Stimulated activated CD8-positive, alpha-beta memory T cell treated with anti-CD3 and anti-CD28 coated beads, Interleukin-2, amount 100 ng/mL, for 48 hours (primary cell): ENCODE measurements around the gene MED28.

ENCODE experiments used
- DNase-seq, 2 donors: peaks; one replicate each; pipeline ENCODE4 v3.0.0-alpha.2; 2020; ENCODE audit warnings: low read depth in 2 of 2

The MED28 gene

DNA sequence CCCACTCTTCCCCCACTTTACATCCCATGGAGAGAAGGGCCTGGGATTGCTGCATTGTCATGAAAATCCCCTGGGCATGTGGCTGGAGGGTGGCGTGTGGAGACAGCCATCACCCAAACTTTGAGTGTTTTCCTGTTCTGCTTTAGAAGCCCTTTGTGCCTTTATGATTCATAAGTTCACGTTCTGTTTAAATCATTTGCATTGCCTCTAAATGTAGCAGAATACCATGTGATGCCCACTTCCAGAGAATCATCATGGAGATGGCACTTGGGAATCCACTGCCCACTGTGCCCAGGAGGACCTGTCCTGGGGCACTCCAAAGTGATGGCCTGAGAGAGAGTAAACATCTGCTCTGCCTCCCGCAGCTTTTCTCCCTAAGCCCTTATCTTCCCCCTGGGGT lies 52.8 kb downstream of the MED28 start:
- DNase-seq: no peak

GRCh38 chr4:17667653-17668201 lies 53.3 kb downstream of the MED28 start:
- DNase-seq: no peak

- no peak for DNase-seq
Measured at GRCh38 chr4:17670423-17670822, 56.0 kb downstream of the MED28 start.

DNA sequence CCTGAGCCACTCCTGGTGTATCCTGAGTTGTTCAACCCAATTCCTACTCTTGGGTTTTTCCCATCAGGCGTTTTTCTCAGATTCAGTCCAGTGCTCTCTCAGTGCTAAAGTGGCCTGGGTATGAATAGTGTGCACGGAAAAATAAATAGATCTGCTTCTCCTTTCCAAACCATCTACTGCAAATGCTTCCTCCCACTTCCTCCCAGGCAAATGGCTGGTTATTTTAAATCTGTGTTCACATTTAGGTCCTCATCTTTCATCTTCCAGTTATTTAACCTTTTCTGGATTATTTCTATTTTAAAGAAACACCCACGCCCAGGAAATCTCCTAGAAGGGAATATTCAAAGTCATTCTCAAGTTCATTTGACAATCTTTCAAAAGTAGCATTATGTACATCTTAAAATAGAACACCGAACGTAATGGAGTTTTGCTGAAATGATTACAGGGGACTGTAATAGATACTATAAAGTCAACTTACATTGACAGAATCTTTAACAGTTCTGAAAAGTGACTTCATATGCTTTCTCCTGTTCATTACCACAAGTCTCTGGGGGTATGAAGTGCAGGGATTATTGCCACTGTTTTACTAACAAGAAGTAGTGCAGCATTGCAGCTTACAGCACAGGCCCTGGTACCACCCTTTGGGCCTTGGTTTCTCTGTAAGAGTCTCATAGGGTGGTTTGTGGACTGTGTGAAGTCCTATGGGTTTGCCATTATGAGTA lies 66.3 kb downstream of the MED28 start:
- no peak for DNase-seq

GRCh38 chr4:17681281-17682221 lies 67.1 kb downstream of the MED28 start:
- DNase-seq: no peak

GRCh38 chr4:17682222-17682566 lies 67.8 kb downstream of the MED28 start:
- DNase-seq: no peak
